HG02571 (cell line): ENCODE data around the gene MPHOSPH6.
"Not testable (repeated sequence)": the region's sequence is repeated elsewhere in the genome, so short reads cannot be mapped to it uniquely, and the experiment has no call there.

ENCODE experiments used
- ATAC-seq: cut with Tn5 transposase; IDR thresholded peaks from one replicate; pipeline ENCODE4 v1.9.1; 2021; ENCODE audit warnings: mild to moderate bottlenecking, moderate library complexity; ENCODE audit not compliant: unreplicated experiment

The MPHOSPH6 gene

GRCh38 chr16:82124651-82125050 is 45.4 kb downstream of the MPHOSPH6 start:
- no peak for ATAC-seq

GRCh38 chr16:82119405-82119804 is 50.6 kb downstream of the MPHOSPH6 start:
- ATAC-seq = no peak

- no peak for ATAC-seq
Observed at GRCh38 chr16:82118749-82119148, 51.3 kb downstream of the MPHOSPH6 start.

GRCh38 chr16:82116535-82116934 is 53.5 kb downstream of the MPHOSPH6 start:
- ATAC-seq = no peak

- no peak for ATAC-seq
Observed at GRCh38 chr16:82113741-82114140, 56.3 kb downstream of the MPHOSPH6 start.

- ATAC-seq = no peak
Observed at GRCh38 chr16:82111944-82112343, 58.1 kb downstream of the MPHOSPH6 start.

GRCh38 chr16:82109266-82109665 is 60.8 kb downstream of the MPHOSPH6 start:
- ATAC-seq = not testable (repeated sequence)

GRCh38 chr16:82108774-82109173 is 61.2 kb downstream of the MPHOSPH6 start:
- no peak for ATAC-seq

- ATAC-seq = no peak
Observed at GRCh38 chr16:82108100-82108499, 61.9 kb downstream of the MPHOSPH6 start.

- ATAC-seq = no peak
Observed at GRCh38 chr16:82105107-82105506, 64.9 kb downstream of the MPHOSPH6 start.
